ENCODE measurements around the gene CCL27.

DNA sequence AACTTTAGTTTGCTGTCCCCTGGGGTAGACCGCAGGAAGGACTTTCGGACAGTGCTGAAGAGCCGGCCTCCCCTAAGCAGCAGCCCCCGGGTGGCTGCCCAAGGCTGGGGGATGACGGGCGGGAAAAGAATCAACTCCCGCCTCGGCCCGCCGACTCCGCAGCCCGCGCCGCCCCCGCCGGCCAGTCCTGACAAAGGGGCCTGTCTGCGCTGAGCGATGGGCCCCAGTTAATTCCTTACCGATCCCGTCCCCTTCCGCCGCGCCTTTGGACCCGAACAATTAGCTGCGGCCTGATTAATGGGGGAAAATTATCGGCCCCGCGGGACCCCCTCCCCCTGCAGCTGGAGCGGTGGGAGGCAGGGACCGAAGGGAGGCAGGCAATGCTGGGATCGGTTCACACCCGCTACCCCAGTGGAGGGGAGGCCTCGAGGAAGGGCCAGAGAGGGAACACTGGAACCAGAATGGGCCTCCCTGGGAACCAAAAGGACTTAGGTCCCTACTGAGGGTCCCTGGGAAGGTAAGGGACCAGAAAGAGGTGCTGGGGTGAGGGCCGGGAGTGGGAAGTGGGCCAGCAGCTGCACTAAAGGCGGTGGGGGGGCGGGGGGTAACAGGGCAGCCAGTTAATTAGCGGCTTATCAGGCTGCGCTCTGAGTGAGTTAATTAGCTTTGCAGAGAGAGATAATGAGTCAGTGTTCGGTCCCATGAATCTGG lies 37.8 kb downstream of the CCL27 start:
- TF ChIP-seq, protein P1, sequence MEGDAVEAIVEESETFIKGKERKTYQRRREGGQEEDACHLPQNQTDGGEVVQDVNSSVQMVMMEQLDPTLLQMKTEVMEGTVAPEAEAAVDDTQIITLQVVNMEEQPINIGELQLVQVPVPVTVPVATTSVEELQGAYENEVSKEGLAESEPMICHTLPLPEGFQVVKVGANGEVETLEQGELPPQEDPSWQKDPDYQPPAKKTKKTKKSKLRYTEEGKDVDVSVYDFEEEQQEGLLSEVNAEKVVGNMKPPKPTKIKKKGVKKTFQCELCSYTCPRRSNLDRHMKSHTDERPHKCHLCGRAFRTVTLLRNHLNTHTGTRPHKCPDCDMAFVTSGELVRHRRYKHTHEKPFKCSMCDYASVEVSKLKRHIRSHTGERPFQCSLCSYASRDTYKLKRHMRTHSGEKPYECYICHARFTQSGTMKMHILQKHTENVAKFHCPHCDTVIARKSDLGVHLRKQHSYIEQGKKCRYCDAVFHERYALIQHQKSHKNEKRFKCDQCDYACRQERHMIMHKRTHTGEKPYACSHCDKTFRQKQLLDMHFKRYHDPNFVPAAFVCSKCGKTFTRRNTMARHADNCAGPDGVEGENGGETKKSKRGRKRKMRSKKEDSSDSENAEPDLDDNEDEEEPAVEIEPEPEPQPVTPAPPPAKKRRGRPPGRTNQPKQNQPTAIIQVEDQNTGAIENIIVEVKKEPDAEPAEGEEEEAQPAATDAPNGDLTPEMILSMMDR (IDR thresholded peaks at IDR 0.05): no peak
- TF ChIP-seq SIN3A (IDR thresholded peaks at IDR 0.05; ENCODE audit: borderline replicate concordance, insufficient read depth, low read depth, low read length): no peak
- TF ChIP-seq REST (IDR thresholded peaks at IDR 0.05; ENCODE audit: insufficient read depth in 1 of 2, low read depth in 2 of 2, low read length in 1 of 2): no peak
- TF ChIP-seq POLR2AphosphoS5 (IDR thresholded peaks at IDR 0.05; ENCODE audit: low read depth, low read length): no peak

Data from Panc1 (cell line).